NCI-H2029 (cell line): ENCODE data around the gene HSD17B2.
"Not testable (repeated sequence)": the region's sequence is repeated elsewhere in the genome, so short reads cannot be mapped to it uniquely, and the experiment has no call there.

Experiments
- DNase-seq: peaks from one replicate; lab custom pipeline; 2025; lab: John Stamatoyannopoulos, UW

The HSD17B2 gene, protein sequence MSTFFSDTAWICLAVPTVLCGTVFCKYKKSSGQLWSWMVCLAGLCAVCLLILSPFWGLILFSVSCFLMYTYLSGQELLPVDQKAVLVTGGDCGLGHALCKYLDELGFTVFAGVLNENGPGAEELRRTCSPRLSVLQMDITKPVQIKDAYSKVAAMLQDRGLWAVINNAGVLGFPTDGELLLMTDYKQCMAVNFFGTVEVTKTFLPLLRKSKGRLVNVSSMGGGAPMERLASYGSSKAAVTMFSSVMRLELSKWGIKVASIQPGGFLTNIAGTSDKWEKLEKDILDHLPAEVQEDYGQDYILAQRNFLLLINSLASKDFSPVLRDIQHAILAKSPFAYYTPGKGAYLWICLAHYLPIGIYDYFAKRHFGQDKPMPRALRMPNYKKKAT

DNA sequence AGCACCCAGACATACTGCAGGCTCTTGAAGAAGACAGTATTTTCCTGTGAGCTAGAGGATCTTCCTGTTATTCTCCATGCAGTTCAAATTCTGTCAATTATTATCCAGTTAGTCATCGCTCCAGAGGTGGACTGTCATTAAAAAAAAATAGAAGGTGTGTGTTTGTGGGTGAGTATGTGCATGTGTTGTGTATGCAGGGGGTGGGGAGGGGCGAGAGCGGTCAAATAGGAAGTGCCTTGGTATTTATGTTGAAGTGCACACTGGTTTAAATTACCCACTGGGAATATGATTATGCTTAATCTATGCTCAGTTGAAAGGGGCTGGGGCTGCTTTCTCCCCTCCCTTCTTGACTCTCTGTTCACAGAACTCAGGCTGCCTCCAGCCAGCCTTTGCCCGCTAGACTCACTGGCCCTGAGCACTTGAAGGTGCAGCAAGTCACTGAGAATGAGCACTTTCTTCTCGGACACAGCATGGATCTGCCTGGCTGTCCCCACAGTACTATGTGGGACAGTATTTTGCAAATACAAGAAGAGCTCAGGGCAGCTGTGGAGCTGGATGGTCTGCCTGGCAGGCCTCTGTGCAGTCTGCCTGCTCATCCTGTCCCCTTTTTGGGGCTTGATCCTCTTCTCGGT lies at the start of gene HSD17B2:
Gene HSD17B2 (plus strand): TSS at position 273 of the 632 bp plus-strand sequence. CDS start 172 bp downstream, at position 445.
- no peak for DNase-seq

DNA sequence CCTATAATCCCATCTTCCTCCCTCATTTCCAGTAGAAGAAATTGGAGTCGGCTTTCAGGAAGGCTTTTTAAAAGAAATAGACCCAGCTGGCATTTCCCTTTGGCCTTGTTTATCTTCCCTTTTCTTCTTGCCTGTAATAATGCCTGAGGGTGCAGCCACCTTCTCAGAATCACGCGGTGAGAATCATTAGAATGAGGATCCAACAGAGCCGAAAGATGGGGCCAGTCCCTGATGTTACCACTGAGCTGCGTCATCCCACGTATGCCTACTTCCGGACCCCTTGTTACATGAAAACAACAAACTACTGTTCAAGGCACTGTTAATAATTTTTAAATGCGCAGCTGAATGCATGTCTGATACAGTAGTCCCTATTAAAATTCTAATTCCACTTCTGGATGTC lies 47.9 kb upstream of the HSD17B2 start:
- no peak for DNase-seq

DNA sequence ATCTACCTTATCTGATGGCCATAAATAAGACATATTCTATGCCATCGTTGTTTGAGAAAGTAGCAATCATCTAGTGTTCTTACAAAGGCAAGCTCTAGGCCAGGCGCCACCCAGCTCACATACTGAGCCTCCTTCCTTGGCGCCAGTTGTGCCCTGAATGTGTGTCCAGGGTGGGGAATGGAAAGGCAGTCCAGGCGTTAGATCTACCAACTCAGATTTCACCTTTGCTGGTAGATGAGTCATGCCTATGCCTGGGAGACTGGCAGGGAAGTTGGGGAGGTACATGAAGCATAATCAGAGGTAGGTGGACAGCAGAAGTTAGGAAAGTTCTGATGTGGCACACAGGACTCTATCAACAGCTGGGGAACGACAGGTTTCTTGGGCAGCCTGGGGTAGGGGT lies 47.3 kb upstream of the HSD17B2 start:
- no peak for DNase-seq

DNA sequence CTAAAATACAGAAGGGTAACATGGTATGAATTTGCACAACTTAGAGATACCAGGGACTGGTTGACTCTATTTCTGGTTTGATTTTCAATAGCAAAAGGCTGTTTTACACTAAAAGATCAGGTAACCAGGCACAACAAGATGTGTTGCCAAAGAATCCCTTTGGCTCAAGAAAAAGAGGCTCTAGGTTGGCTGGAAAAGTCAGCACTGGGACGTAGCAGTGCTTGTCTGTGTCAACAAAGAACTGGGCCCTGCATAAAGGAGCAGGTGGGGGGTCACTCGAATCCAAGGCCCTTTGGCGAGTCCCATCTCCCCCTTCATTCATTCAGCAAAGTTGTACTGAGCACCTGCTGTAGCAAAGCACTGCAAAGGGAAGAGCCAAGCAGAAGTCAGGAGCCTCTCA lies 42.2 kb upstream of the HSD17B2 start:
- no peak for DNase-seq

DNA sequence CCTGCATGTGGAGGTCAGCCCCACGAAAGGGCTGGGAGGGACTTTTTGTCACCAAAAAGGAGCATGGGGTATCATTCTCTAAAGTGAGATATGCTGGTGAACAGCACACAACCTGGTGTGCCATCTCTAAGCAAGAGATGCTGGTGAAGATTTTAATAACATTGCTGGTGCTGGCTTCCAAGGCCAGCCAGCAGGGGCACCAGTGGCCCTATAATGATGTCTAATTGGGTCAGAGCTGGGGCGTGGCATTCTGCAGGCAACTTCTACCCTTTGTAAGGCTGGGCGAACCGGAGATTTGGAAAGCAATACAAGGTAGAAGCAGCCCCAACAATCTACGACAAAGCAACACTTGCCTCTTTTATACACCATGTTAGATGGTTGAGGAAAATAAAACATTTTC lies 40.6 kb upstream of the HSD17B2 start:
- no peak for DNase-seq

DNA sequence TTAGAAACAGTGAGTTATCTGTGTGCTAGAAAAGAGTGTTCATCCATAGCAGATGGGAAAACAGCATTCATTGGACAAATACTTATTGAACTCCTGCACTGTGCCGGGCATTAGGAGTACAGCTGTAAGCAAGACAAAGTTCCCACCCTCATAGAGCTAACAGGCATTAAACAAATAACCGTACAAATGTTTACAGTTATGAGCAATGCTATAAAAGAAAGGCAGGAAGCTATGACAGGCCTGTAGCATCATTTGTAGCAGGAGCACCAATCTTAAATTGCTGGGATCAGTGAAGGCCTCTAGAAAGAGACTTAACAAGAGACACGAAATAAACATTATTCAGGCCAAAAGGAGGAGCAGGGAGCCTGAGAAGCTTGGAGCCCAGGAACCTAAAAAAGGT lies 39.4 kb upstream of the HSD17B2 start:
- no peak for DNase-seq

DNA sequence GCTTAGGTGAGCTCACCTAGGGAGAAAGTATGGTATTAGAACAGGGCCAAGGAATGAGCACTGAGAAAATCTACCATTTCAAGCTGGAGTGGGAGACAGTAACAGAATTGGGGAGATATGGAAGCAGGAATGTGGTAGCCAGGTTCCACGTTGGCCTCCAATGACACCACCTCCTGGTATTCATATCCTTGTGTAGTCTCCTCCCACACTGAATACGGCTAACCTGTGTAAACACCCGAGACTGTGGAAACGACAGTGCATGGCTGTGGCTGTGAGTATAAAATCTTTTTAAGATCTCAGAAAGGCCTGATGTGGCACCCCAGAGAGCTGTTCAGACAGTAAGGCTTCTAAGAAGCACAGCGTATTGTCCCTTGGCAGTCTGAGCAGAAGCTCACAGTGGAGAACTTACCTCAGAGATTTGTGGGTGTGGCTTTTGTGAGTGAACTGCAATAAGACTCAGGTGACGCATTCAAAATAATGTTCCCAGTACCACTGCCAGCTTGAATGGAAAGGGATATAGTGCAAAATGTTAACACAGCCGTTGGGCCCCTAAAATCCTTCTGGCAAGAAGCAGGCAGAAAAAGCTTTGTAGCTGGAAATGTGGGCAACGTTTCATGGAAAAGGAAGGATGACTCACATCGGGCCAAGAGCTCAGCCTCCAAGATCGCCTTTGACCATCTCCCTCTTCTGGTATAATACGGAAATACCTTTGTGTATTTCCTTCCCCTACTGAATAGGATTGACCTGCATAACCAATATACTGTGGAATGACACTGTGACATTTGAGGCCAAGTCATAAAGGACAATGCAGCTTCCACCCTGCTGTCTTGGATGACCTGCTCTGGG lies 38.2 kb upstream of the HSD17B2 start:
- no peak for DNase-seq

DNA sequence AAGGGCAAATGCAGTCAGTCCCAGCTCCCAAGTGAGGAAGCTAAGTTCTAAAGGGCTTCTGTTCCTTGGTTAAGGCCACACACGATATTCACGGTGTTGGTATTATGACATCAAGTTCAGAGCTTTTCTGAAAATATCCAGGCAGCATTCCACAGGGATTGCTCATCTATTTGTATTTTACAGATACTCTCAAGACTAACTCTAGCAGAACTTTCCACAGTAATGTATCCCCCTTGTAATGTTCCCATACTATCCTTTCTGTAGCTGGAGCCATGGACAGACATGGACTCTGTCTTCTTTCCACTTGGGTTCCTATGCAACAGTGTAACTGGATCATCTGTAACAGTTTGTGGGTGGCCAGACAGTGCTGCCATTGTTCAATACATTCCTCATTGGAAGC lies 37.3 kb upstream of the HSD17B2 start:
- DNase-seq: no peak

DNA sequence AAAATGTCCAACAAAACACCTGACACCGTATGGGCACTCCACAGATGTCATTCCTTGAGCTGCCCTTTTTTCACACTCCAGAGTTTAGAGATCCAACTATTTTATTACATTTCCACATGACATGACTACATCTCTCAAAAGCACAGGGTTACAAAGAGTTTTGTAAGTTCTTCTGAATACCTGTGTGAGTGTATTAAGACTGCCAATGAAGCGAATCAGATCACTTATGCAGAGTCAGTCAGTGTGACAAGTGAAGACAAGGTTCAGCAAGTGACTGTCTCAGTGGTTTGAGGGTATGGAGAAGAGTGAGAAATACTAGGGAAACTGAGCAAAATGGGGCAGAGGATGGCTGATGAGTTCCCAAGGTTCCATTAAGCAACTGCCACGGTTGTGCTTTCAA lies 32.2 kb upstream of the HSD17B2 start:
- no peak for DNase-seq

DNA sequence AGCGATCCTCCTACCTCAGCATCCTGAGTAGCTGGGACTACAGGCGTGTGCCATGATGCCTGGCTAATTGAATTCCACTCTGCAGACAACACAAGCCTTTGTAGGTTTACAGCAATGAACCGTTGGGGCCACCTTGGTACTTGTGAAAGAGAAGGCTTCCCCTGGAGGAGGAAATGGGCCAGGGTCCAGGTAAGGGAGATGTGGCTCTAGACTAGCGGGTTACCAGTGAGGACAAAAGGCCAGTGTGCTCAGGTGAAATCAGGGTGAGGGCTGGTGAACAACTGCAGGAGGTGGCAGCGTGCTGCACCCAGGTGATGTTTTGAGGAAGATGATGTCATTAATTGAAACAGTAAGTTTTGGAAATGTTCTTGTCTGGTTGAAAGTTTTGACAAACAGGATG lies 30.5 kb upstream of the HSD17B2 start:
- DNase-seq: no peak

DNA sequence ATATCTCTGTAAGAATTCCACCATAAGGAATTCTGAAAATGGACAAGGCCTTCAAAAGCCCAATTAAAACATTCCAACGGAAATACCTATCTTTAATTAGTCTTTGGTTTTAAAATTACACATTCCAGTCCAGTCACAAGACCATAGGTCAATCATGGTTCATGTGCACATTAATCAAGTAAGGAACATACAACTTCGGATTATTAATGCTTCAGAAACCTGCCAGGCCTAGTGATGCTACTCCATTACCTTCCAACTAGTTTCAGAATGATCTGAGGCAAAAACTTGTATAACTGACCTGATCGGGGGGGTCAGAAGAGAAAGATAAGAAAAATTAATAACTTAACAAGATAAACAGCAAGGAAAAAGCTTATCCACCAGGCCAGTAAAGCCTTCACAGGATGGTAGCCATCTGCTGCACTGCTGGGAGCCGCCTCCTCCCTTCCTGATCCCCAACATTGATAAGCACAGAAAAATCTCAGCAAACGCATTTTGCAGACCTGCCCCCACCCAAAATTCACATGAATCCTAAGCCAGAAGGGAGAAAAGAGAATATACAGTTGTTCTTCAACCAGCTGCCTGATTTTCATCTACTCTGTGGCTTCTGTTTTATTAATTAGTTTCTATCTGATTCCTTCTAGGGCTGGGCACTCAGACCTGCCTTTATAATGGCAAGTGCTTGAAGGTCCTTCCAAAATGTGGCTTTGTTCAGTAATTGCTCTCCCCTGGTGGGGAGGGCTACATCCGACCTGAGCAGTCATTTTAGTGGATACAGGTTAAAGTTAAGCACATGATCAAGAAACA lies 29.8 kb upstream of the HSD17B2 start:
- DNase-seq: no peak

DNA sequence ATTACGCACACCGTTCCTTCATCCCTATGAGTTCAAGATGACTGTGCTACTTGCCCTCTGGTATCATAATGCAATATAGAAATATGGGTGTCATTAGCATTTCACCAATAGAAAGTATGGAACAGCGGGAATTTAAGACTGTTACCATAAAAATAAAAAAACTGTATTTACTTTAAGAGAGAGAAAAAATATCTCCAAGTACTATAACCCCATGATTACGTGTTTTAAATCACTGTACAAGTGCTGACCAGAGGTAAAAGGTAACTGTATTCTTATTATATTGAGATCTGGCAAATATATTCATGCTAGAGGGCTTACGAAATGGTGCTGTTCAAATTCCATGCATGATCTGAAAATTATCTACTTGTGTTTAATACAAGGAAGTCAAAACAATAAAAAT lies 29.0 kb upstream of the HSD17B2 start:
- DNase-seq: no peak

DNA sequence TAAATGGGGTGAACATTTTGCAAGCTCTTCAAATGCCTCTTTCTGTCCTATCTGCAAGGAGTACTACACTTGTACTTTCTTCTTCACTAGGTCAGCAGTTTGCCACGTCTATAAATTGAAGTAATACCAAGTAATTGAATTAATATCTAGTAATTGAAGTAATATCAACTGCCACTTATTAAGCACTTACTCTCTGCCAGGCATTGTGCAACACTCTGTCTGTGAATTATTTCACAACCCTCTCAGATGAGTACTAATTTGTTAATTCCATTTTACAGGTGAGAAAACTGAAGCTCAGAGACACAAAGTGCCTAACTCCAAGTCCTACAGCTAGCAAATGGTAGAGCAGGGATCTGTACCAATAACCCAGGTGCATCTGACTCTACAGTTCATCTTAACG lies 27.9 kb upstream of the HSD17B2 start:
- DNase-seq: no peak

DNA sequence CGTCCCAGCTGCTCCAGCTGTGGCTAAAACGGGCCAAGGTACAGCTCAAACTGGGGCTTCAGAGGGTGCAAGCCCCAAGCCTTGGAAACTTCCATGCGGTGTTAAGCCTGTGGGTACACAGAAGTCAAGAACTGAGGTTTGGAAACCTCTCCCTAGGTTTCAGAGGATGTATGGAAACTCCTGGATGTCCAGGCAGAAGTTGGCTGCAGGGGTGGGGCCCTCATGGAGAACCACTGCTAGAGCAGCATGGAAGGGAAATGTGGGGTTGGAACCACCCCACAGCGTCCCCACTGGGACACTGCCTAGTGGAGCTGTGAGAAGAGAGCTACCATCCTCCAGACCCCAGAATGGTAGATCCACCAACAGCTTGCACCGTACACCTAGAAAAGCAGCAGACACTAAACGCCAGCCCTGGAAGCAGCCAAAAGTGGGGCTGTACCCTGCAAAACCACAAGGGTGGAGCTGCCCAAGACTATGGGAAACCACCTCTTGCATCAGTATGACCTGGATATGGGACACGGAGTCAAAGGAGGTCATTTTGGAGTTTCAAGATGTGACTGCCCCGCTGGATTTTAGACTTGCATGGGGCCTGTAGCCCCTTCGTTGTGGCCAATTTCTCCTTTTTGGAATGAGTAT lies 26.0 kb upstream of the HSD17B2 start:
- DNase-seq: no peak

DNA sequence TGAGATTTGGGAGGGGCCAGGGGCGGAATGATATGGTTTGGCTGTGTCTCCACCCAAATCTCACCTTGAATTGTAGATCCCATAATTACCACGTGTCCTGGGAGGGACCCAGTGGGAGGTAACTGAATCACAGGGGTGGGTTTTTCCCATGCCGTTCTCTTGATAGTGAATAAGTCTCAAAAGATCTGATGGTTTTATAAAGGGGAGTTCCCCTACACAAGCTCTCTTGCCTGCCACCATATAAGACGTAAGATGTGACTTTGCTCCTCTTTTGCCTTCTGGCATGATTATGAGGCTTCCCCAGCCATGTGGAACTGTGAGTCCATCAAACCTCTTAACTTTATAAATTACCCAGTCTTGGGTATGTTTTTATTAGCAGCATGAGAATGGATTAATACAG lies 25.3 kb upstream of the HSD17B2 start:
- DNase-seq: not testable (repeated sequence)

DNA sequence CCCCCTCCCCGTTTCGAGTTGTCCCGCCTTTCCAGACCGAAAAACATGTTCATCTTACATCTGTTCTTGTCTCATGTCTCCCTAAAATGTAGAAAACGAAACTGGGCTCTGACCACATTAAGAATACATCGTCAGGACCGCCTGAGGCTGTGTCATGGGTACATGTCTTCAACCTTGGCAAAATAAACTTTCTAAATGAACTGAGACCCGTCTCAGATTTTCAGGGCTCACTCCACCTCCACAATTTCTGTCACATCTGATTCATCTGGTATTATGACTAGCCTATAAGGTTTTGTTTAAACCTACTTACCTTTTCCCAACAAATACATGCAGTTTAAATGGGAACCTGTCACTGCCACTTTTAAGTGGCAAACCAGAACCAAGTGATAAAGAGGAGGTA lies 24.4 kb upstream of the HSD17B2 start:
- no peak for DNase-seq

DNA sequence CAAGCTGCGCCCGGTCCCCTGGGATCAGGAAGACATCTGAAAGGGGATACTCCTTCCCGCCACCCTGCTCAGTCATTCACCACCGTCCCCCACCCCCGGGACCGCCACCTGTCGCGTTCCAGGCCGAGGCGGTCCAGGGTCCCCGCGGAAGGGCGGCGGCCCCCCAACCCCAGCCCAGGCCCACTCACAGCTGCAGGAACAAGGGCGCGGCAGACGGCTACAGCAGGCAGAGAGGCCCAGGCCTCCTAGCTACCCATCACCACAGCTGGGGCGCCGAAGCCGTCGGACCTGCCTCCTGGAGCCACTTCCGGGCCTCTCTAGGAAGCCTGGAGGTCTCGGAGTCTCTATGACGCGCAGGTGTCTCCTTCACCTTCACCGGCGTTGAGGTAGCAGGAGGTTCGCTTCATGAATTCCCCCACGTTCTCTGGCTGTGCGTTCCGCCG lies 23.8 kb upstream of the HSD17B2 start, which contains the start of gene SDR42E1:
Gene SDR42E1 (minus strand): TSS at position 272 of the 443 bp plus-strand sequence. CDS start 10,612 bp downstream, outside the sequence.
- peak; percentile 61 for DNase-seq

DNA sequence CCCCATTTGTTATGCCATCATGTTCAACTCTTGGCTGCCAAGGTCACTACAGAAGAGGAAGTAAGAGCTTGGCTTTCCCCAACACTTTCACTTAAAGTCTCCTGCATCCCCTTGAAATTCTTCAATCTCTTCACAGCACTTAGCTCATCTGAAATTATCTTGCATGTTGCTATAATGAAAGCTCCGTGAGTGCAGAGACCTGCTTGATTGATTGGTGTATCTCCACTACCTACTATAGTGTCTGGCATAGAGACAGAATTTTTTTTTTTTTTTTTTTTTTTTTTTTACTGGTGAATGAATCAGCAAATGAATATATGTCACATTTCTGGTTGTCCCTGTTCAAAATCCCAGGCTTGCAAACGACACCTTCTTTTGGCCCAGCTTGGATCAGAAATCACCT lies 21.9 kb upstream of the HSD17B2 start:
- no peak for DNase-seq

DNA sequence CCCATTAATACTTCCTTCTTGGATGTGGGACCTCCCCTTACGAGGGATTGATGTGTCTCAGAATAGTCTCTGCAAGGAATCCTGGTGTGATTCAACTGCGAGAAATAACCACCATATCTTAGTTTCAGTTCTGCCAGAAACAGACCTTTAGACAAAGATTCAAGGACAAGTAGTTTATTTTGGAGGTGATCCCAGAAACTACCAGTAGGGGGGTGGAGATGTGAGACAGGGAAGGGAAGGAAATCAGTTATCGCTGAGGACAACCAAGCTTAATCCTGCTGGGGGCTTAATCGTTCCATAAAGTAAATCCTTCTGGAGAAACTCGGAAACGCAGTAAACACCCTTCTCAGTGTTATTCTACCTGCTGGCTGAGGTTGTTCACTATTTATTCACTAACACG lies 18.8 kb upstream of the HSD17B2 start:
- DNase-seq: no peak

DNA sequence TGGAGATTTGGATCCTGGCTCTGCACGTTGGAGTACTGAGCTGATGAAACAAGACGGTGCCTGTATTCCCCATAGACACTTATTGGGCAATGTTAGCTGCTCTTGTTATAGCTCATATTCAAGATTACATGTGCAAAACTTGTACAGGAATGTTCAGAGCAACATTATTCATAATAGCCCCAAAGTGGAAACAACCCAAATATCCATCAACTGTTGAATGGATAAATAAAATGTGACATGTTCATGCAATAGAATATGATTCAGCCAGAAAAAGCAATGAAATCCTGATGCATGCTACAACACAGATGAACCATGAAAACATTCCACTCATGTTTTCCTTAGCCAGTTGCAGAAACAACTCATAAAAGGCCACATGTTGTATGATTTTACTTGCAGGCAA lies 18.1 kb upstream of the HSD17B2 start:
- no peak for DNase-seq

DNA sequence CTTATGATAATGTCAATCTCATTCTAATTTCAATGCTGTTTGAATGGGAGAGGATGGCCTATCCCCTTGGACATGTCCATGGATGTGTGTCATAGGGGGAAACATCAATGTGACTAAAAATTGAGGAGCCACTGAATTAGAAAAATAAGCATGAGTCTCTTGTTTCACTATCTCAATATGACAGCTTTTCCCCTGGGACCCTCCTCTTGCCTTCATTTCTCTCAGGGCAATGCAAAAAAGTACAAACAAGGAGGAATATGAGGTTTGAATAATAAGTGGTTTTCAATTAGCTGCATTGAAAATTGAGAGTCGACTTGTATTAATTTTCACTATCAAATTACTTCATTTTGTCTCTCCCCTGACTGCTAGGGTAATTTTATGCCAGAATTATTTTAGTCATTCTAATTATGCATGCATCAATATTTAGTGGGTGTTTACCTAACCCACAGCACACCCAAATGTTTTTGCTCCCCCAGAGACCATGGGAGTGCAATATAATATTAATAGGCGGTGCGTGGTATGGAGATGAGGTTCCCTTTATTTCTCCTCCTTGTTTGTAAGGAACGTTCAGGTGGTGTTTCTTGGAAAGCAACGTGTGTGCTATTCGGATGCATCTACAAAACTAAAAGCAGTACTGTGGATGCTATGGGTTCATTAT lies 17.0 kb upstream of the HSD17B2 start:
- DNase-seq: no peak
